HG03442 (cell line): ENCODE results near the gene ACTRT3.
"Not testable (repeated sequence)": the region's sequence is repeated elsewhere in the genome, so short reads cannot be mapped to it uniquely, and the experiment has no call there.

ENCODE experiments used
- ATAC-seq: cut with Tn5 transposase; IDR thresholded peaks from one replicate; pipeline ENCODE4 v1.9.1; 2021; ENCODE audit warnings: mild to moderate bottlenecking, moderate library complexity; ENCODE audit not compliant: unreplicated experiment

Gene ACTRT3

DNA sequence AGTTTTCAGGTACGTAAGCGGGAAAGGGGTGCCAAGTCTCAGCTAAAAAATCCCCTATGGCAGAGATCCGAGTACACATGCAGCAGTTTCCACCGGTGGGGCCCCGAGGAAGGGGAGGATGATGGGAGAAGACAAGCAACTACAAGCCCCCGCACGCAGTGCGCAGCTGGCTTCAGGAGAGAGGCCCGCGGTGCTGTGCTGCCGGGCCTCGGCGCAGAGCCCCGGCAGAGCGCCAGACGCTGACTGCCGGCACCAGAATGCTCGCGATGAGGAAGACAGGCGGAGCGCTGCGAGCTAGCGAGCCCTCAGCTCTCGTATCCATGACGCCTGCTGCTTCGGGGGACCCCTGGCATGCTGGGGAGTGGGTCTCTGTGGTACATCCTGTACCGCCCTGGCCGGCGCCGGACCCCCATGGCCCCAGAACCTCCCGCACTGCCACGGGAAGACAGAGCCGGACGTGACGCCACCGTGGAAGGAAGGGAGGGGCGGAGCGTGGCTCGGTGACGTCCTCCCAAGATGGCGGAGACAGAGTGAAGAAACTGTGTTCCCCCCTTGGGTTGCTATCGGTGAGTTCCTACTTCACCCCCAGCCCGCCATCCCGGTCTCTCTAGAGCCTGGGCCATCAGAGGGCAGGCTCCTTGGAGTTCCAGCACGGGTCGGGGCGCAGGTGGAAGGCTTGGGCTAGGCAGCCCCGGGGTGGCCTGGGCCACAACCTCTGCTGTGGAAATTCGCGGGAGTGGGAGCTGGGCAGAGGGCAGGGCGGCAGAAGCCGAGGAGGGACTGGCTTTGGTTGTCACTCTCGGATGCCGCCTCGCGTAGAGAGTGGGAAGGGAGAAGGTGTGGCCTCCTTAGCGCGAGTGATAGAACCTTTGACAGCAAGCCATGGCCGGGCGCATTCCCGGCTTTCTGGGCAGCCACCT is 3.8 kb upstream of the ACTRT3 start, which contains the start of gene MYNN:
Gene MYNN (plus strand): TSS at position 500 of the 920 bp plus-strand sequence. CDS start 900 bp downstream, outside the sequence.
- peak; percentile 79 for ATAC-seq

DNA sequence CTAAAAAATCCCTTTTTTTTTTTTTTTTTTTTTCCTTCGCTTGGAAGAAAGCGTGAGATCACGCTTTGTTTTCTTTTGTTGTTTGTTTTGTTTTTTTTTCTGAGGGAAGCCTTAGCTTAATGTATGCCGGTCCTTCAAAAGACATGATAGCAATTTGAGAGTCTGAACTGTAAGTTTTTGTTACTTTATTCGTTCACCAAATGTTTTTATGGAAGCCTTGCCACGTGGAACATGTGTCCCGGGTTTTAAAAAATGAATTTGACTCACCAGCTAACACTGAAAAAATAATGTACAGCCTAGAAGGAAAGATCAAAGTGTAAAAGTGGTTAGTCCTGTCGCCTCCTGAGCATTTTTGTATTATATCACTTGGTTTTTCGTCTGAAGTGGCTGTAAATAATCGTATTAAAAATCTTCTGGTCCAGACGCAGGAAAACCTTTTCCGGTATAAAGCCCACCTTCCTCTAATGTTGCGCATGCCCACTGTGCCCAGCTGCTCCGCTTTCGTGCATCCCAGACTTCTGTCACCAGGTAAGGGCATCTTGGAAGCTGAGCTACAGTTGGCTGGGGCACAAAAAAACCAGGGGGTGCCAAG is 3.0 kb upstream of the ACTRT3 start:
- ATAC-seq = peak; percentile 9

DNA sequence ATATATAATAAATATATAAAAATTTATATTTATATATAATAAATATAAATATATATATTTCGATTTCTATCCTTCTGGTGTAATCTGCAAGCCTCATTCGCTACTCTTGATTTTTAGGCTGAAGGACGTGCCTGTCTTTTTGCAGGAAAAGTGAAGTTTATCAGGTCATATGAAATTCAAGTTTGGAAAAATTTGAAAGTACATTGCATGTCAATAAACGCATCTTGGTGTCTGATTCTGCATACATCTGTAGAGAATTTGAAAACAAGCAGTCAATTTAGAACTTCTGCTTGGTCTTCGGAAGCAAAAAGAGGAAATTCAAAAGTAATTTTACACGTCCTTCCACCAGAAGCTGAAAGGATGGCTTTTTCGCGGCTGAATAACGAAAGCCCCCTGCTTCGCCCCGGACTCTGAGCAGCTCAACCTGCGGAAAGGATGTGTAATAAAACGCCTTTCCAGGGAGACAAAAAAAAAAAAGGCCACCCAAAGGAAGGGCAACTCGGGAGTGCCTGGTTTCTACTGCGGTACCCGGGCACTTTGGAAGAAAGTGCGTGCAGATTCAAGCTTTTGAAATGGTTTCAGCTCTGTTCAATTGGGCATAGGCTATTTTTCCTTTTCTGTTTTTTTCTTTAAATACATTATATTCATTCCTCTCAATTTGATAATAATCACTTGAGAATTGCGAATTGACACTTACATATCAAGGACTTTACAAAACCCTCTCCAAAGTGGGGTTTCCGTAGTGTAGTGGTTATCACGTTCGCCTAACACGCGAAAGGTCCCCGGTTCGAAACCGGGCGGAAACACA is 2.3 kb upstream of the ACTRT3 start:
- no peak for ATAC-seq

DNA sequence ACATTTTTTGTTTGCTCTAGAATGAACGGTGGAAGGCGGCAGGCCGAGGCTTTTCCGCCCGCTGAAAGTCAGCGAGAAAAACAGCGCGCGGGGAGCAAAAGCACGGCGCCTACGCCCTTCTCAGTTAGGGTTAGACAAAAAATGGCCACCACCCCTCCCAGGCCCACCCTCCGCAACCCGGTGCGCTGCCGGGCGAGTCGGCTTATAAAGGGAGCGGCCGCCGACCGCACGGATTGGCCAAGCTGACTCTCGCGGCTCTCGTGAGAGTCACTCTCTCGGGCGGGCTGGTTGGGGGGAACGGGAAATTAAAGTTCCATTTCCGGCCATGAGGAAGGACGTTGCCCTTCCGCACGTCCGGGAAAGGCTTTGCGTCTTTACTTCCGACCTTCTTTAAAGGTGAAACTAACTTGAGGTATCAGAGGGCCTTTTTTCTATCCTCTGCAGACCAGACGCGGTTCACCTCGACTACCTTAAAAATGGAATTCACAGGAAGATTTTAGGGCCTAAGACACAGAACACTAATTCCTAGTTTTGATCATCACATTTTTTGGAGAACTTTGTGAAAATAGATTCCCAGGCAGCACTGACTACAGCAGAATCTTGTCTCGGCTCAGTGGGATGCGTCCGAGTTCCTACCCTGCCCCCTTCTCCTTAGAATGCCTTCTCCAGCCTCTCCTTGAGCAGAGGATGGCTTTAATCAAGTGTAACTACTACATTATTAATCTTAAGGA is 4.3 kb downstream of the ACTRT3 start, which contains the start of gene TERC:
Gene TERC (minus strand): TSS at position 179 of the 731 bp plus-strand sequence.
- peak; percentile 68 for ATAC-seq

DNA sequence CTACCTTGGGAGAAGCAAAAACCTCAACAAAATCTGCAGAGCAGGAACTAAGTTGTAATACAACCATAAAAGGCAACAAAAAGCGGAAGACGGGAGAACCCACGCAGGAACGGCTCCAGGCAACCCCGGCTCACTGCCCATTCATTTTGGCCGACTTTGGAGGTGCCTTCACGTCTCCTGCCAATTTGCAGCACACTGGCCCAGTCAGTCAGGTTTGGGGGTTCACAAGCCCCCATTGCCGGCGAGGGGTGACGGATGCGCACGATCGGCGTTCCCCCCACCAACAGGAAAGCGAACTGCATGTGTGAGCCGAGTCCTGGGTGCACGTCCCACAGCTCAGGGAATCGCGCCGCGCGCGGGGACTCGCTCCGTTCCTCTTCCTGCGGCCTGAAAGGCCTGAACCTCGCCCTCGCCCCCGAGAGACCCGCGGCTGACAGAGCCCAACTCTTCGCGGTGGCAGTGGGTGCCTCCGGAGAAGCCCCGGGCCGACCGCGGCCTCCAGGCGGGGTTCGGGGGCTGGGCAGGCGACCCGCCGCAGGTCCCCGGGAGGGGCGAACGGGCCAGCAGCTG is 5.0 kb downstream of the ACTRT3 start:
- ATAC-seq = peak; percentile 36

DNA sequence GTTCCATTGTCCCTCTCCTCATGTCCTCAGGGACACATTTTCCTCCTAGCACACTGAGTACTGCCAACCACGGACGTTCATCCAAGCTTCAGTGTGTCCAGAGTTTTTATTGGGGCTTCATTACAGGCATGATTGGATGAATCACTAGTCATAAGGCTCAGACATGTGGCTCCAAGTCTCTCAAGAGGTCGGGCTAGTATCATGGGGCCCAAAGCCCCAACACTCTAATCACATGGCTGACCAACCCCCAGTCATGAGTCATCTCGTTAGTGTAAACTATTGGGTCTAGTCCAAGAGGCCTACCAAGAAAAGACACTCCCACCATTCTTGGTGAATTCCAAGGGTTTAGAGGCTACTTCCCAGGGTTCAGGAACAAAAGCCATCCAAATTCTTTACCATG is 8.9 kb downstream of the ACTRT3 start:
- ATAC-seq = no peak

DNA sequence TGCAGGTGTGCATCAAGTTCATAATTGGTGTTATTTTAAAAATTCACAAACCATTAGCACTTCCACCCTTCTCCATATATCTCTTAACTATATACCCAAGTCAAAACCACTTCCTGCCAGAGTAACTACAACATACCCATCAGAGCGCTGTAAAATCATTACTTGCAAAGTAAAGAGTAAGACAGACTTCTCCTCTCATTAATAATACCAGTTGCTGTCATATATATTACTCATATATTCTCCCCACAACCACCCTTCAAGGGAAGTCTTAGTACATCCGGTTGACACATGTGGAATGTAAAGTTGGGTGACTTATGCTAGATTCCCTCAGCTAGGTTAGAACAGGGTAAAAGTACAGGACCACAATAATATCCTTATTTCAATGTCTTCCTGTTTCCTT is 10.1 kb downstream of the ACTRT3 start:
- ATAC-seq = peak; percentile 55

DNA sequence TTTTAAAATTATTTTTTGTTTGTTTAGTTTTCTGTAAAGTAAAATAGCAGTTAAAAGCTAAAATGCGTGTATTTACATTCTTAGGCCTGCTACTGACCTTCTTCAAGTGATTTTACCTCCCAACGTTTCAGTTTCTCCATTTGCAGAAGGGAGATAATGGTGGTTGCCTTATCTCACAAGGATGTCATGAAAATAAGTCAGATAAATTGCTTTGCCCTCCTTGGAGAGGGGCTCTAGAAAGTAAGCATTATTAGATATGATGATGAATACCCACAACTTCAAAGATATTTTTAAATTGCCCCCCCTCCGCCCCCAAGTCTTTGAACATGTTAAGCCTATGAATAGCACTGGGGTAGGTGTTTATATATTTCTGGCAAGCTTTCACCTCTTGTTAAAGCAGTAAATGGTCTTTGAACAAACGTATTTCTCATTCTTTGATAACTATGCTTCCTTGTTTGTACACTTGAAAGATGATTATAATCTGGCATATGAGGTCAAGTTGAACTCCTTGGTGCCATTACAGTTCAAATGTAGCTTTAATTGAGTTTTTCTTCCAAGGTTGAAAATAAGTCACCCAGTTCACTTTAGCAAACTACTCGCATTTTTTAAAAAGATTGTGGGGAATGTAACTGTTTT is 10.9 kb downstream of the ACTRT3 start:
- ATAC-seq = no peak

DNA sequence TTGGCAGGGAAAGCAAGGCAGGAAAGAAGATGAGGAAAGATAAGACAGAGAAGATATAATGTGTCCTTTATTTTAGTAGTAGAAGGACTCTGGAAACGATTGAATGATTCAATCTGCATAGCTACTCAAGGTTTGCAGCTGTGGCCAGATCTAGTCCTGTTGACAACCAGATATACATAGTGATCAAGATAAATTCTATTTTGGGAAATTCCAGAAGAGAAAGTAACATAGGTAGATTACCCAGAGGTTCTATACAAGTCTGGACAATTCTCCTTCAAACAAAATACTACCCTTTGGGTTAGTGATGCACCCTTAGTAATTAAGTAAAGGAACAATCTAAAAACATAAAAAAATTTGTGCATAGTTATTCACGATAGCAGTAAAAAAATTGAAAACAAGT is 13.9 kb downstream of the ACTRT3 start:
- no peak for ATAC-seq

DNA sequence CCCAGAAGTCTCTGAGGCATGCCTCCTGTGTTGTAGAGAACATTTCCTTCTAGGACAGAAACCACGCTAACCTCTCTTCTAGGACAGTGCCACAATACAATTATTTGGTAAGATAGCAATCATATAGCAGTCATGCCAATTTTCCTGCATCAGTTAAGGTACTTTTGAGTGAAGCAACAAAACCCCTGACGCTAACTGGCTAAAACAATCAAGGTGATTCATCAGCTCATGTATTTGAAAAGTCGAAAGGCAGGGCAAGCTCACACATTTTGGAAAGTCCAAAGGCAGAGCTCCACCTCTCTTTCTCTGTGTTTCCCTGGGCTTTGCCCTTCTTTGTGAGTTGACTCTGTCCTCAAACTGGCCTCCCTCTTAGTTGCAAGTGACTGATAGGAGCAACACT is 14.7 kb downstream of the ACTRT3 start:
- ATAC-seq = no peak

DNA sequence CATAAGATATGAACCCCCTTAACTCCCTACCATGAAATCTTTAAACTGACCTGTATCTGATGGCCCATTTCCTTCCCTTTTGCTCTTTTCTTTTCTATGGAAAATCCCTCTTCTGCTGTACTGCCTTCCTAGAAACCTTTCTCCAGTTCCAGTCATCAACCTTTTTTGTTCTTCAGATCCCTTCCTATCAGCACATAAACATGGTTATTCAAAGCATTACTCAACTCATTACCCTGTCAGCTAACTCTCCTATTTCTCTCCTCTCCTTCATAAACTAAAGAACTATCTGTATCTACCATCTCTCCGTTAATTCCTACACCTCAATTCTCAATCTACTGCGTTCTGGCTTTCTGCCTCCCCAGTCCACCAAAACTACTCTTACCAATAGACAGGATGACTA is 17.5 kb downstream of the ACTRT3 start:
- ATAC-seq = no peak

DNA sequence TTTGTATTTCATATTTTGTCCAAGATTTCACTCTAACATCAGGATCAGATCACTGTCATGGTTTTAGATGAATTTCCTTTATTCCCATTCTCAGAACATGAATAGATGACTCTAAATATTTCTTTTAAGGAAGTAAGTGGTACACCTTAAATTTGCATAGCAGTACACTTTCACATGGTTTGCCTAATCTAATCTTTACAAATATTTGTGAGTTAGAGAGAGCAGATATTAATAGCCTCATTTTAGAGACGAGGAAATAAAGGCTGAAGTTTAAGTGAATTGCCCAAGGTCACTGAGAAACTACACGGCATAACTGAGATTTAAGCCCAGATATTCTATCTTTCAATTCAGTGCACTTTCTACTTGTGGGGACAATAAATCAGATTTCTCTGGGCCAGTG is 18.7 kb downstream of the ACTRT3 start:
- ATAC-seq = no peak

DNA sequence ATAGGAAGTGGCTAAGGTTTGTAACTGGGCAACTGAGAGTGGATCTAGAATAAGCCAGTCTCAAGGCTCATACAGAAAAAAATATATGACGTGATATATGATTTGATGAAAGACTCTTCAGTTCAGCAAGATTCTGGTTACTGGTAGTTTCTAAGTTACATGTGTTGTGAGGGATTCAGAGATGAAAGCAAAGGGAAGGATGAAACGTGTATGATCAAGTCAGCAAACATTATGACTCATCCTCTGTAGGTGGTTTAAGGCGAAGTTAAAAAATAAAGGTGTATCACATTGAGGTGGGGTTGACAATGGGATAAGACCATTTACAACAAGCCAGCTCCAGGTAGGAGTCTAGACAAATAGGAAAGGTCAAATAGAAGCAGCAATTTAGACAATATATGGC is 20.7 kb downstream of the ACTRT3 start:
- ATAC-seq = peak; percentile 56

DNA sequence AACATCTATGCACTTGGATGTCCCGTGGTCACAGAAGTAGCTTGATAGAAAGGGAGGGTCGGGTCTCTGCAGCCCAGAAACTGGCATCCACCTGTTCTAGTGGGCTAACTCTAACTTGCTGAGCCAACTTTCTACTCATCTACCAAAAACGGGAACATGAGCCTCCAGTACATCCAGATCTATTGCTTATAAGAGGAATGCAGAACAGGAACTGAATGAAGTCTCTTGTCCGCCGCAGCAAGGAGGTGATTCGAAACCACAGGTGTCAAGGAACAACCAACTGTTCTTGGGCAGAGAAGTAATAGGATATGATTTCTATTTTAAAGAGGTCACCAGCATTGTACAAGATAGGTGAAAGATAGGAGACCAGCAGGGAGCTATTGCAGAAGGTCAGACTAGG is 22.4 kb downstream of the ACTRT3 start:
- no peak for ATAC-seq

DNA sequence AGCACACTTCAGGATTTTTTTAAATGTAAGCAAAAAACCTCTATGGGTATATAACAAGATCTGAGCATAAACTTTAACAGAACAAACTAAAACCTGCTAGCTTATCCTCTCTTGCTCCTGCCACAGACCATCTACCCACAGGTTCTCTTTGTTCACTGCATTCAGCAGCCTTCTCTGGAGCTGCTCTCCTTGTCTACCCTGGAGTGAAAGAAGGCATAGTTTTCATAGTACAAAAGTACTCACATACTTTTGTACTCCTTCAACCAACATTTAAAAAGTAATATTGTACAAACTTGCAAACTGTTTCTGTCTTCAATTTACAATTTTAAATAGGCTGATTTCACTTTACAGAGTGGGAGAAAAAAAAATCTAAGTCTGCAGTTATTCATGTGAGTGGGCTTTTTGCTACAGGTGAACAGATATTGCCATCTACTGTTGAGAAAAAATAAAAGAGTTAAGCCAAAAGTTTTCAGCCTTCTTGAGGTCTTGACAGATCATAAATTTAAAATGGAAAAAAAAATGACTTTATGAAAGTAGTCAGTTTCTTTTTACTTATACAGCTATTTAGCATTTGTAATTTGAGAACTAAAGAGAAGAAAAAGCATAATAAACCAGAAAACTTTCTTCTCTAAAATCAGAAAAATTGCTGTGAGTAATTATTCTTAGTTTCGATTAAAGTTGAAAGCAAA is 24.9 kb downstream of the ACTRT3 start:
- no peak for ATAC-seq

DNA sequence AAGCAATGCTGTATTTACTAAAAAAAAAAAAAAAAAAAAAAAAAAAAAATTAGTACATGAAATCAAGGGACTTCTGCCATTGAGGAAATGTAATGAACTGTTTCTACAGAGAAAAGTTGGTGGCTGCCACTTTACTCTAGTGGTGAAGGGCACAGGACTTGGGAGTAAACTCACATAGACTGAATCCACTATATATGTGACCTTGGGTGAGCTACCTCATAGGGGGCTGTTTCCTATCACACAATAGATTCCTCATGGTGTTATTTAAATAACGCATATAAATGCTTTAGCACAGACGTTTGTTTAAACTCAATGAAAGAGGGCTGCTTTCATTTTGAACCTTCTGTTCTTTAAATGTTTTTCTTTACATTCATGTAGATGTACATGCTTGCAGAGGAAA is 30.3 kb downstream of the ACTRT3 start:
- no peak for ATAC-seq

DNA sequence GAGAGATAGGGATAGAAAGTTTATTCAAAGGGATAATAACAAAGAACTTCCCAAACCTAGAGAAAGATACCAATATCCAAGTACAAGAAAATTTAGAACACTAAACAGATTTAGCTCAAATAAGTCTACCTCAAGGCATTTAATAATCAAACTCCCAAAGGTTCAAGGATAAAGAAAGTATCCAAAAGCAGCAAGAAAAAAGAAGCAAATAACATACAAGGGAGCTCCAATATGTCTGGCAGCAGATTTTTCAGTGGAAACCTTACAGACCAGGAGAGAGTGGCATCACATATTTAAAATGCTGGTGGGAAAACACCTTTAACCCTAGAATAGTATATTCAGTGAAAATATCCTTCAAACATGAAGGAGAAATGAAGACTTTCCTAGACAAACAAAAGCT is 37.5 kb downstream of the ACTRT3 start:
- not testable (repeated sequence) for ATAC-seq

DNA sequence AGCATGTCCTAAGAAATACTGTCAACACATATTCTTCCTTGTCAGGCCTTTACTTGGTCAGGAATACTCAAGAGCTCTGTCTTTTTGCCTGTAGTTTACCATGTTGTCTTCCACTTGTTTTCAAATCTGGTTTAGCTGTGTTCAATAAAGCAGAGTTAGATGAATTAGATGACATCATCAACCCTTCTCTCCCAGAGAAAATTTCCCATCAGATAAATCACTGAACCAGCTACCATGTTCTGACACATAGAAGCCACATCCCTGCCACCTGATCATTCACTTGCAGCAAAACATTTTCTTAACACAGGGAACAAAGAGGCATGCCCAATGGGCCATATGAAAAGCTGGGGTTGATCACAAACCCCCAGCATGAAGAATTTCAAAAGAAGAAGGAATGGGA is 46.6 kb downstream of the ACTRT3 start:
- ATAC-seq = no peak

DNA sequence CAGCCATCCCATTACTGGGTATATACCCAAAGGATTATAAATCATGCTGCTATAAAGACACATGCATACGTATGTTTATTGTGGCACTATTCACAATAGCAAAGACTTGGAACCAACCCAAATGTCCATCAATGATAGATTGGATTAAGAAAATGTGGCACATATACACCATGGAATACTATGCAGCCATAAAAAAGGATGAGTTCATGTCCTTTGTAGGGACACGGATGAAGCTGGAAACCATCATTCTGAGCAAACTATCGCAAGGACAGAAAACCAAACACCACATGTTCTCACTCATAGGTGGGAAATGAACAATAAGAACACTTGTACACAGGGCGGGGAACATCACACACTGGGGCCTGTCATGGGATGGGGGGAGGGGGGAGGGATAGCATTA is 50.9 kb downstream of the ACTRT3 start:
- ATAC-seq = not testable (repeated sequence)
